ENCODE data around the gene SH2D3C. TPM values are rescaled to one million over a fixed set of nuclear protein-coding genes. Genes with fewer than 3 reads are reported as not detected.

SH2D3C gene
- total and polyA plus RNA-seq, 10 of the 15 experiments (the other 5 are each of a cell fraction or from before 2014, with no cell fraction given) = 1.2 to 23.5 (median 16.2) TPM

DNA sequence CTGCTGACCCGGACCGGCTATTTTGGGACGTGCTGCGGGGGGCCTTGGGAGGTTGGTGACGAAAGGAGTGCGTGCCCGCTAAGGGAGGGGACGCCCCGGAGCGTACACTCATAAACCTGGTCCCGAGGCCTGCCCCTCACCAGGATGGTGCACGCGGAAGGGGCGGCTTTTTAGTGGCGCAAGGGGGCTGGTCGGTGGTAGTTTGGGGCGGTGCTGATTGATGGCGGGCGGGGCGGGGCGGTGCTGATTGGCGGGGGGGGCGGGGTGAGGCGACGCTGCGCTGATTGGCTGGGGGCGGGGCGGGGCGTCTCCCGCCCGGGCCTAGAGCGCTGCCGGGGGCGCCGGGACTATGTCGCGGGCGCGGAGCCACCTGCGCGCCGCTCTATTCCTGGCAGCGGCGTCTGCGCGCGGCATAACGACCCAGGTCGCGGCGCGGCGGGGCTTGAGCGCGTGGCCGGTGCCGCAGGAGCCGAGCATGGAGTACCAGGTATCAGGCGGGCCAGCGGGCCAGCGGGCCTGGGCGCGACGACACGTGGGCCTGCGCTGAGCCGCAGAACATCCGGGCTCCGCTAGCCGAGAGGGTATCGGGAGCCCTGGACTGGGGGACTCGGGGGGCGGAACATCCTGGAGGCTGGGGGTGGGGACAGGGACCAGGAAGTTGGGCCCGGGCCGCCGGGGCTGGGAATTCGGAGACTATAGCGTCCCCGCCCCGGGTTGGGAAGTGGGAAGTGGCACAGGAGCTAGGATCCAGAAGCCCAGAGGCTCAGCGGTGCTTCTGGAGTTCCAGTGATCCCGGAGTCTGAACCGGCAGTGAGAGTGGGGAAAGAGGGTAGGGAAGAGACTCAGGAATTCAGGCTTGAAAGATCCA is 24.3 kb upstream of the SH2D3C start, which contains the start of gene FPGS (continued):
- TF ChIP-seq, protein P1, sequence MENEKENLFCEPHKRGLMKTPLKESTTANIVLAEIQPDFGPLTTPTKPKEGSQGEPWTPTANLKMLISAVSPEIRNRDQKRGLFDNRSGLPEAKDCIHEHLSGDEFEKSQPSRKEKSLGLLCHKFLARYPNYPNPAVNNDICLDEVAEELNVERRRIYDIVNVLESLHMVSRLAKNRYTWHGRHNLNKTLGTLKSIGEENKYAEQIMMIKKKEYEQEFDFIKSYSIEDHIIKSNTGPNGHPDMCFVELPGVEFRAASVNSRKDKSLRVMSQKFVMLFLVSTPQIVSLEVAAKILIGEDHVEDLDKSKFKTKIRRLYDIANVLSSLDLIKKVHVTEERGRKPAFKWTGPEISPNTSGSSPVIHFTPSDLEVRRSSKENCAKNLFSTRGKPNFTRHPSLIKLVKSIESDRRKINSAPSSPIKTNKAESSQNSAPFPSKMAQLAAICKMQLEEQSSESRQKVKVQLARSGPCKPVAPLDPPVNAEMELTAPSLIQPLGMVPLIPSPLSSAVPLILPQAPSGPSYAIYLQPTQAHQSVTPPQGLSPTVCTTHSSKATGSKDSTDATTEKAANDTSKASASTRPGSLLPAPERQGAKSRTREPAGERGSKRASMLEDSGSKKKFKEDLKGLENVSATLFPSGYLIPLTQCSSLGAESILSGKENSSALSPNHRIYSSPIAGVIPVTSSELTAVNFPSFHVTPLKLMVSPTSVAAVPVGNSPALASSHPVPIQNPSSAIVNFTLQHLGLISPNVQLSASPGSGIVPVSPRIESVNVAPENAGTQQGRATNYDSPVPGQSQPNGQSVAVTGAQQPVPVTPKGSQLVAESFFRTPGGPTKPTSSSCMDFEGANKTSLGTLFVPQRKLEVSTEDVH (IDR thresholded peaks at IDR 0.05; ENCODE audit: low read depth, partially characterized antibody) = no peak
- TF ChIP-seq, protein P2, sequence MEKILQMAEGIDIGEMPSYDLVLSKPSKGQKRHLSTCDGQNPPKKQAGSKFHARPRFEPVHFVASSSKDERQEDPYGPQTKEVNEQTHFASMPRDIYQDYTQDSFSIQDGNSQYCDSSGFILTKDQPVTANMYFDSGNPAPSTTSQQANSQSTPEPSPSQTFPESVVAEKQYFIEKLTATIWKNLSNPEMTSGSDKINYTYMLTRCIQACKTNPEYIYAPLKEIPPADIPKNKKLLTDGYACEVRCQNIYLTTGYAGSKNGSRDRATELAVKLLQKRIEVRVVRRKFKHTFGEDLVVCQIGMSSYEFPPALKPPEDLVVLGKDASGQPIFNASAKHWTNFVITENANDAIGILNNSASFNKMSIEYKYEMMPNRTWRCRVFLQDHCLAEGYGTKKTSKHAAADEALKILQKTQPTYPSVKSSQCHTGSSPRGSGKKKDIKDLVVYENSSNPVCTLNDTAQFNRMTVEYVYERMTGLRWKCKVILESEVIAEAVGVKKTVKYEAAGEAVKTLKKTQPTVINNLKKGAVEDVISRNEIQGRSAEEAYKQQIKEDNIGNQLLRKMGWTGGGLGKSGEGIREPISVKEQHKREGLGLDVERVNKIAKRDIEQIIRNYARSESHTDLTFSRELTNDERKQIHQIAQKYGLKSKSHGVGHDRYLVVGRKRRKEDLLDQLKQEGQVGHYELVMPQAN (conservative IDR thresholded peaks at IDR 0.05) = peak; percentile 99
- TF ChIP-seq GABPA (IDR thresholded peaks at IDR 0.05; ENCODE audit: low read depth) (peak; percentile 73), ETV6 (conservative IDR thresholded peaks at IDR 0.05 in 1 of 2, IDR thresholded peaks at IDR 0.05 in 1 of 2; ENCODE audit: borderline replicate concordance in 1 of 2, low read depth in 1 of 2) (no peak), BMI1 (IDR thresholded peaks at IDR 0.05; ENCODE audit: borderline replicate concordance) (no peak), CBFB (IDR thresholded peaks at IDR 0.05; ENCODE audit: low read depth) (no peak), SUZ12 (IDR thresholded peaks at IDR 0.05; ENCODE audit: unreplicated experiment) (no peak), BRCA1 (IDR thresholded peaks at IDR 0.05; ENCODE audit: low read depth, low read length) (no peak), GATAD2B (conservative IDR thresholded peaks at IDR 0.05; ENCODE audit: low read depth) (peak; percentile 87; the same call in 1 of the 2 replicates), SIN3A (IDR thresholded peaks at IDR 0.05; ENCODE audit: low read depth, low read length) (peak; percentile 85), MTA2 (IDR thresholded peaks at IDR 0.05; ENCODE audit: low read depth) (peak; percentile 14; the same call in 1 of the 2 replicates), NFIC (IDR thresholded peaks at IDR 0.05; ENCODE audit: low read depth, low read length) (no peak), STAT1 (conservative IDR thresholded peaks at IDR 0.05) (no peak), EZH2 (IDR thresholded peaks at IDR 0.05; ENCODE audit: borderline replicate concordance, control insufficient read depth, low read depth, low read length) (no peak), RFX5 (IDR thresholded peaks at IDR 0.05; ENCODE audit: low read depth, low read length) (peak; percentile 12; the same call in 1 of the 2 replicates), WRNIP1 (IDR thresholded peaks at IDR 0.05; ENCODE audit: borderline replicate concordance, low read depth, low read length) (no peak), NR2C1 (IDR thresholded peaks at IDR 0.05) (peak; percentile 62), TCF12 (IDR thresholded peaks at IDR 0.05; ENCODE audit: low read depth, low read length) (peak; percentile 78; the same call in 1 of the 2 replicates), CHD4 (IDR thresholded peaks at IDR 0.05) (no peak), IKZF2 (IDR thresholded peaks at IDR 0.05) (peak in 1 of 2 experiments; percentile 74)
- TF ChIP-seq, protein P3, sequence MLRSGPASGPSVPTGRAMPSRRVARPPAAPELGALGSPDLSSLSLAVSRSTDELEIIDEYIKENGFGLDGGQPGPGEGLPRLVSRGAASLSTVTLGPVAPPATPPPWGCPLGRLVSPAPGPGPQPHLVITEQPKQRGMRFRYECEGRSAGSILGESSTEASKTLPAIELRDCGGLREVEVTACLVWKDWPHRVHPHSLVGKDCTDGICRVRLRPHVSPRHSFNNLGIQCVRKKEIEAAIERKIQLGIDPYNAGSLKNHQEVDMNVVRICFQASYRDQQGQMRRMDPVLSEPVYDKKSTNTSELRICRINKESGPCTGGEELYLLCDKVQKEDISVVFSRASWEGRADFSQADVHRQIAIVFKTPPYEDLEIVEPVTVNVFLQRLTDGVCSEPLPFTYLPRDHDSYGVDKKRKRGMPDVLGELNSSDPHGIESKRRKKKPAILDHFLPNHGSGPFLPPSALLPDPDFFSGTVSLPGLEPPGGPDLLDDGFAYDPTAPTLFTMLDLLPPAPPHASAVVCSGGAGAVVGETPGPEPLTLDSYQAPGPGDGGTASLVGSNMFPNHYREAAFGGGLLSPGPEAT (IDR thresholded peaks at IDR 0.05; ENCODE audit: low read depth) = peak; percentile 63

Measured in GM12878 (cell line).